ENCODE measurements around the gene DGKH. TPM values are rescaled to one million over a fixed set of nuclear protein-coding genes. Genes with fewer than 3 reads are reported as not detected.

The DGKH gene
- total and polyA plus RNA-seq, 10 of the 15 experiments (the other 5 are each of a cell fraction or from before 2014, with no cell fraction given): 1.3 to 15.2 (median 7.3) TPM

DNA sequence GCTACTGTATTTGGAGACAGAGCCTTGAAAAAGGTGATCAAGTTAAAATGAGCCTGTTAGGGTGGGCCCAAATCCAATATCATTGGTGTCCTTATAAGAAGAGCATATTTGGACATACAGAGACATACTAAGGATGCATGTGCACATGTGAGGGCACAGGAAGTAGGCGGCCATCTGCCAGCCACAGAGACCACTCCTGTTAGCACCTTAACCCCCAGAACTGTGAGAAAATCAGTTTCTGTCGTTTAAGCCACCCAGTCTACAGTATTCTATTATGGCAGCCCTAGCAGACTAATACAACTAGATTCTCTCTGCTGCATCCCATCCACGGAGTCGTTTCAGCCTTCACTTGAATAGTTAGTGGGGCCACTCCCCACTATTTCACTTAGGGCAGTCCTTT, 39.4 kb upstream of the DGKH start:
- in situ Hi-C loops (cut with MboI) (no loop called here), intact Hi-C loops (cut with micrococcal nuclease; ENCODE audit: unreplicated experiment) (no loop called here)
- H3K9me3 ChIP-seq (replicated peaks; ENCODE audit: control insufficient read depth, insufficient read depth, low read length): no peaks in the 10 kb centered on the region
- H3K9ac ChIP-seq (ENCODE audit: control insufficient read depth, insufficient read depth, low read length): no peak overlapping the region
- CTCF ChIA-PET: no interaction called here
- no peak overlapping the region for H3K4me2 ChIP-seq (ENCODE audit: control insufficient read depth, insufficient read depth)
- SMC1A ChIA-PET (ENCODE audit: uncharacterized antibody, unreplicated experiment): no interaction called here
- POLR2A ChIA-PET: interaction anchor here (0.6 to 0.7 kb wide), 2 partner anchors 192 to 374 kb away, joined by 4 to 7 read pairs; no protein-coding TSS in a partner anchor
- H3K4me3 ChIP-seq: no peak overlapping the region
- RAD21 ChIA-PET (ENCODE audit: unreplicated experiment): interaction anchor here (0.7 kb wide), 1 partner anchor 607 kb away, joined by 3 read pairs; no protein-coding TSS in a partner anchor
- no peaks in the 10 kb centered on the region for H3K36me3 ChIP-seq (ENCODE audit: control insufficient read depth in 2 of 2, insufficient read depth in 2 of 2, low read length in 1 of 2)
- 42% methylated on average over 4 of the region's 4 CpGs for WGBS (ENCODE audit: insufficient coverage, insufficient replicate concordance, low lambda C conversion rate, missing lambda C conversion rate)
- no peaks in the 10 kb centered on the region; a peak in 2 of 4 replicates for H3K27me3 ChIP-seq (replicated peaks in 1 of 2; ENCODE audit: control insufficient read depth in 2 of 2, insufficient read depth in 2 of 2, low read length in 1 of 2)
- no TSS peak for BruUV-seq (replicated peaks)
- H3K27ac ChIP-seq (ENCODE audit: control insufficient read depth, insufficient read depth): no peak overlapping the region
- no peaks in the 10 kb centered on the region for H3K79me2 ChIP-seq (ENCODE audit: control insufficient read depth, insufficient read depth, low read length)
- FAIRE-seq (no peak), DNase-seq (ENCODE audit: low read depth, low spot score) (no peak), ATAC-seq (peak; percentile 23; the same call in 1 of the 3 replicates)
- TF ChIP-seq KLF5 (IDR thresholded peaks at IDR 0.05; ENCODE audit: partially characterized antibody): no peak
- H4K20me1 ChIP-seq (ENCODE audit: control insufficient read depth, insufficient read depth): no peaks in the 10 kb centered on the region
- H3K4me1 ChIP-seq (ENCODE audit: control insufficient read depth, insufficient read depth, low read length): no peaks in the 10 kb centered on the region
- no peak overlapping the region for H2AFZ ChIP-seq (ENCODE audit: control insufficient read depth, low read depth, low read length)

- ChIA-PET POLR2A (no interaction called here), SMC1A (ENCODE audit: uncharacterized antibody, unreplicated experiment) (interaction anchor here (0.6 to 1.1 kb wide), 2 partner anchors 99 to 340 kb away, joined by 3 read pairs; no protein-coding TSS in a partner anchor)
- FAIRE-seq: no peak
- TF ChIP-seq EED (IDR thresholded peaks at IDR 0.05; ENCODE audit: low read depth) (no peak), ASH2L (IDR thresholded peaks at IDR 0.05; ENCODE audit: borderline replicate concordance, low read depth) (no peak), RELA (IDR thresholded peaks at IDR 0.05; ENCODE audit: borderline replicate concordance, partially characterized antibody) (no peak), HSF1 (IDR thresholded peaks at IDR 0.05; ENCODE audit: low read depth, low read length) (no peak), NBN (IDR thresholded peaks at IDR 0.05) (no peak), PAX5 (IDR thresholded peaks at IDR 0.05; ENCODE audit: borderline replicate concordance, low read depth, low read length) (no peak)
- TF ChIP-seq, protein P1, sequence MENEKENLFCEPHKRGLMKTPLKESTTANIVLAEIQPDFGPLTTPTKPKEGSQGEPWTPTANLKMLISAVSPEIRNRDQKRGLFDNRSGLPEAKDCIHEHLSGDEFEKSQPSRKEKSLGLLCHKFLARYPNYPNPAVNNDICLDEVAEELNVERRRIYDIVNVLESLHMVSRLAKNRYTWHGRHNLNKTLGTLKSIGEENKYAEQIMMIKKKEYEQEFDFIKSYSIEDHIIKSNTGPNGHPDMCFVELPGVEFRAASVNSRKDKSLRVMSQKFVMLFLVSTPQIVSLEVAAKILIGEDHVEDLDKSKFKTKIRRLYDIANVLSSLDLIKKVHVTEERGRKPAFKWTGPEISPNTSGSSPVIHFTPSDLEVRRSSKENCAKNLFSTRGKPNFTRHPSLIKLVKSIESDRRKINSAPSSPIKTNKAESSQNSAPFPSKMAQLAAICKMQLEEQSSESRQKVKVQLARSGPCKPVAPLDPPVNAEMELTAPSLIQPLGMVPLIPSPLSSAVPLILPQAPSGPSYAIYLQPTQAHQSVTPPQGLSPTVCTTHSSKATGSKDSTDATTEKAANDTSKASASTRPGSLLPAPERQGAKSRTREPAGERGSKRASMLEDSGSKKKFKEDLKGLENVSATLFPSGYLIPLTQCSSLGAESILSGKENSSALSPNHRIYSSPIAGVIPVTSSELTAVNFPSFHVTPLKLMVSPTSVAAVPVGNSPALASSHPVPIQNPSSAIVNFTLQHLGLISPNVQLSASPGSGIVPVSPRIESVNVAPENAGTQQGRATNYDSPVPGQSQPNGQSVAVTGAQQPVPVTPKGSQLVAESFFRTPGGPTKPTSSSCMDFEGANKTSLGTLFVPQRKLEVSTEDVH (IDR thresholded peaks at IDR 0.05; ENCODE audit: low read depth, partially characterized antibody): no peak
These were observed 36.7 kb upstream of the DGKH start for GRCh38 chr13:42011601-42012350.

More at GRCh38 chr13:42011601-42012350, 36.7 kb upstream of the DGKH start:
- Histone ChIP-seq H2AFZ (ENCODE audit: control insufficient read depth, low read depth, low read length) (no peak overlapping the region), H3K4me2 (ENCODE audit: control insufficient read depth, insufficient read depth) (no peak overlapping the region), H4K20me1 (ENCODE audit: control insufficient read depth, insufficient read depth) (no peaks in the 10 kb centered on the region), H3K27me3 (replicated peaks in 1 of 2; ENCODE audit: control insufficient read depth in 2 of 2, insufficient read depth in 2 of 2, low read length in 1 of 2) (no peaks in the 10 kb centered on the region; a peak in 1 of 4 replicates), H3K9ac (ENCODE audit: control insufficient read depth, insufficient read depth, low read length) (no peak overlapping the region), H3K4me3 (no peak overlapping the region), H3K4me1 (ENCODE audit: control insufficient read depth, insufficient read depth, low read length) (no peaks in the 10 kb centered on the region), H3K27ac (ENCODE audit: control insufficient read depth, insufficient read depth) (no peak overlapping the region), H3K9me3 (replicated peaks; ENCODE audit: control insufficient read depth, insufficient read depth, low read length) (no peaks in the 10 kb centered on the region), H3K79me2 (ENCODE audit: control insufficient read depth, insufficient read depth, low read length) (no peaks in the 10 kb centered on the region), H3K36me3 (ENCODE audit: control insufficient read depth in 2 of 2, insufficient read depth in 2 of 2, low read length in 1 of 2) (no peaks in the 10 kb centered on the region)
- ATAC-seq: peak; percentile 40; the same call in 1 of the 3 replicates
- RAD21 ChIA-PET (ENCODE audit: unreplicated experiment): no interaction called here
- 38% methylated on average over 16 of the region's 16 CpGs for WGBS (ENCODE audit: insufficient coverage, insufficient replicate concordance, low lambda C conversion rate, missing lambda C conversion rate)
- in situ Hi-C loops (cut with MboI) (no loop called here), intact Hi-C loops (cut with micrococcal nuclease; ENCODE audit: unreplicated experiment) (no loop called here)
- DNase-seq (ENCODE audit: low read depth, low spot score): no peak
- CTCF ChIA-PET: interaction anchor here (0.9 to 1.4 kb wide), 2 partner anchors 100 to 343 kb away, joined by 3 read pairs; no protein-coding TSS in a partner anchor
- BruUV-seq (replicated peaks): no TSS peak
